Fibroblast of lung (primary cell): ENCODE measurements around the gene ANKRD30A. TPM values are rescaled to one million over a fixed set of nuclear protein-coding genes. Genes with fewer than 3 reads are reported as not detected.

Source experiments
- DNase-seq, 2 donors: peaks; one replicate each; pipeline versions ENCODE4 v3.0.0 to v3.0.0-alpha.2; 2010; ENCODE audit warnings: low read depth in 2 of 2
- H2AFZ ChIP-seq: 2 replicates; pipeline ENCODE4 v1.5.1; 2012; ENCODE audit warnings: low read length, control low read depth, inconsistent platforms
- H3K27ac ChIP-seq: 2 replicates; pipeline ENCODE4 v1.5.1; 2011; ENCODE audit warnings: low read length, control low read depth; ENCODE audit not compliant: insufficient read depth
- H3K27me3 ChIP-seq: 2 replicates; pipeline ENCODE4 v1.5.1; 2011; ENCODE audit warnings: mild to moderate bottlenecking, low read length; ENCODE audit not compliant: control insufficient read depth, insufficient read depth
- H3K36me3 ChIP-seq: 2 replicates; pipeline ENCODE4 v1.5.1; 2011; ENCODE audit warnings: low read length; ENCODE audit not compliant: control insufficient read depth, insufficient read depth
- H3K4me1 ChIP-seq: 2 replicates; pipeline ENCODE4 v1.5.1; 2011; ENCODE audit warnings: low read length; ENCODE audit not compliant: control insufficient read depth, insufficient read depth; ENCODE audit errors: extremely low read depth
- H3K4me2 ChIP-seq: 2 replicates; pipeline ENCODE4 v1.5.1; 2011; ENCODE audit warnings: low read length, control low read depth; ENCODE audit not compliant: insufficient read depth; ENCODE audit errors: extremely low read depth
- H3K4me3 ChIP-seq, 4 experiments: fragments of 200-600 bp in 1 of 4; sonication (generic) in 1 of 4; replicated peaks in 1 of 4; 2 replicates each; pipeline ENCODE4 v1.5.1; 2011 to 2016; ENCODE audit warnings: low read length in 4 of 4, low read depth in 3 of 4, mild to moderate bottlenecking in 3 of 4, control low read depth in 2 of 4, inconsistent platforms in 1 of 4, mixed read lengths in 1 of 4; ENCODE audit not compliant: insufficient read depth in 1 of 4; ENCODE audit errors: control extremely low read depth in 1 of 4
- H3K79me2 ChIP-seq: 2 replicates; pipeline ENCODE4 v1.5.1; 2012; ENCODE audit warnings: mild to moderate bottlenecking, low read length, inconsistent platforms; ENCODE audit not compliant: control insufficient read depth, insufficient read depth
- H3K9ac ChIP-seq: 2 replicates; pipeline ENCODE4 v1.5.1; 2011; ENCODE audit warnings: mild to moderate bottlenecking, low read length, control low read depth; ENCODE audit not compliant: insufficient read depth
- H3K9me3 ChIP-seq: 2 replicates; pipeline ENCODE4 v1.5.1; 2012; ENCODE audit warnings: low read depth, low read length; ENCODE audit not compliant: control insufficient read depth, insufficient read depth
- H4K20me1 ChIP-seq: 2 replicates; pipeline ENCODE4 v1.5.1; 2011; ENCODE audit warnings: low read length; ENCODE audit not compliant: control insufficient read depth, insufficient read depth; ENCODE audit errors: extremely low read depth
- EZH2 ChIP-seq: IDR thresholded peaks from 2 replicates; pipeline ENCODE4 v1.5.1; 2012; ENCODE audit warnings: low read length, control low read depth, mild to moderate bottlenecking; ENCODE audit errors: missing control alignments
- polyA plus RNA-seq, 2 donors: library from polyadenylated mRNA; depleted of rRNA in 1 of 2; stranded (reverse) in 1 of 2; unstranded in 1 of 2; fragments of >200 nt; gene quantifications; 2 replicates each; pipeline ENCODE4 v1.2.1, GENCODE V29; 2011 to 2012; ENCODE audit warnings: missing spikeins in 1 of 2
- total RNA-seq: library from RNA; depleted of rRNA; stranded (reverse); fragments of >200 nt; gene quantifications from 2 replicates; pipeline ENCODE4 v1.2.1, GENCODE V29; 2014
- TF ChIP-seq, protein P1 (sequence below), 2 donors: IDR thresholded peaks in 1 of 2; conservative IDR thresholded peaks in 1 of 2; 1 replicate in 1 of 2; 2 replicates in 1 of 2; pipeline ENCODE4 v1.5.1; 2011 to 2012; ENCODE audit warnings: low read length in 2 of 2, control low read depth in 1 of 2, inconsistent platforms in 1 of 2, low read depth in 1 of 2, mild to moderate bottlenecking in 1 of 2

Gene ANKRD30A
- total and polyA plus RNA-seq, 2 donors (not counting 1 experiment from before 2014, with no cell fraction given): not detected

DNA sequence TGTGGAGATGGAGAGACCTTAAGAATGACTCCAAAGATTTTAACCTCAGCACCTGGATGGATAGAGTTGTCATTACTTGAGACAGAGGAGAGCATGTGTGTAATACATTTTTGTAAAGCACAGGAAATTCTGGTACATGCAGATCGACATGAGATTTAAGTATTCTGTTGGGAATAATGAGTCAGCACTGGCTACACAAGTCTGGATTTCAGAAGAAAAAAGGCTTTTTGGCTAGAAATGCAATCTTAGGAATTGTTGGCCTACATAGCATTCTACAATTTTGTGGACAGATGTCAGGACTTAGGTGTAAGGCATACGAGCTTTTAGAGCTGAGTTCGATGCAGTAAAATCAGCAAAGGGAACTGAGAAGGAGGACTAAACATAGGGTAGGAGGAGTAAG lies 24.1 kb upstream of the ANKRD30A start:
- TF ChIP-seq, protein P1, sequence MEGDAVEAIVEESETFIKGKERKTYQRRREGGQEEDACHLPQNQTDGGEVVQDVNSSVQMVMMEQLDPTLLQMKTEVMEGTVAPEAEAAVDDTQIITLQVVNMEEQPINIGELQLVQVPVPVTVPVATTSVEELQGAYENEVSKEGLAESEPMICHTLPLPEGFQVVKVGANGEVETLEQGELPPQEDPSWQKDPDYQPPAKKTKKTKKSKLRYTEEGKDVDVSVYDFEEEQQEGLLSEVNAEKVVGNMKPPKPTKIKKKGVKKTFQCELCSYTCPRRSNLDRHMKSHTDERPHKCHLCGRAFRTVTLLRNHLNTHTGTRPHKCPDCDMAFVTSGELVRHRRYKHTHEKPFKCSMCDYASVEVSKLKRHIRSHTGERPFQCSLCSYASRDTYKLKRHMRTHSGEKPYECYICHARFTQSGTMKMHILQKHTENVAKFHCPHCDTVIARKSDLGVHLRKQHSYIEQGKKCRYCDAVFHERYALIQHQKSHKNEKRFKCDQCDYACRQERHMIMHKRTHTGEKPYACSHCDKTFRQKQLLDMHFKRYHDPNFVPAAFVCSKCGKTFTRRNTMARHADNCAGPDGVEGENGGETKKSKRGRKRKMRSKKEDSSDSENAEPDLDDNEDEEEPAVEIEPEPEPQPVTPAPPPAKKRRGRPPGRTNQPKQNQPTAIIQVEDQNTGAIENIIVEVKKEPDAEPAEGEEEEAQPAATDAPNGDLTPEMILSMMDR (conservative IDR thresholded peaks at IDR 0.05 in 1 of 2, IDR thresholded peaks at IDR 0.05 in 1 of 2; ENCODE audit: low read depth in 1 of 2, low read length in 2 of 2): no peak
- TF ChIP-seq EZH2: no peak

DNA sequence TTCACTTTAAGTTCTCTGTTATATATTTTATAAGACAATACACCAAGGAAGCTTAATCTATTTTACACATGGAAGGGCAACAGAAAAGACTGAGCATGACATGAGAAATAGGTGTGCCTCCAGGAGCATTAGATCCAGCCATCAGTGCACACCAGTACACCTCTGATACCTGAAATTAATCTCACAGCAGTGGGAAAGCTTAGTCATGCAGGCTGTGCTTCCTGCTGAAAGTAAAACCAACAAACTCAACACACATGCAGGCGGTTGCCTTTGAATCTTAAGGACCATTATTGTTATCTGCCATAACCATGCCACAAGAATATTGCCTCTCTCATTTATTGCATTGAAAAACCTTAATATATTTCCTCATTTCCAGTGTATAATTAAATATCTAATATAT lies 16.4 kb upstream of the ANKRD30A start:
- TF ChIP-seq, protein P1 (conservative IDR thresholded peaks at IDR 0.05 in 1 of 2, IDR thresholded peaks at IDR 0.05 in 1 of 2; ENCODE audit: low read depth in 1 of 2, low read length in 2 of 2): no peak
- TF ChIP-seq EZH2: no peak
- H3K4me1 ChIP-seq: no peaks in the 10 kb centered on the region

More for the DNA sequence above, 24.1 kb upstream of the ANKRD30A start:
- Histone ChIP-seq H3K27ac (no peak overlapping the region), H2AFZ (no peak overlapping the region), H3K4me1 (no peaks in the 10 kb centered on the region), H3K4me3 (no peak overlapping the region), H3K79me2 (no peaks in the 10 kb centered on the region), H3K4me2 (no peak overlapping the region), H3K36me3 (no peaks in the 10 kb centered on the region), H4K20me1 (no peaks in the 10 kb centered on the region), H3K27me3 (no peaks in the 10 kb centered on the region), H3K9ac (no peak overlapping the region), H3K9me3 (no peaks in the 10 kb centered on the region)
- DNase-seq: no peak

DNA sequence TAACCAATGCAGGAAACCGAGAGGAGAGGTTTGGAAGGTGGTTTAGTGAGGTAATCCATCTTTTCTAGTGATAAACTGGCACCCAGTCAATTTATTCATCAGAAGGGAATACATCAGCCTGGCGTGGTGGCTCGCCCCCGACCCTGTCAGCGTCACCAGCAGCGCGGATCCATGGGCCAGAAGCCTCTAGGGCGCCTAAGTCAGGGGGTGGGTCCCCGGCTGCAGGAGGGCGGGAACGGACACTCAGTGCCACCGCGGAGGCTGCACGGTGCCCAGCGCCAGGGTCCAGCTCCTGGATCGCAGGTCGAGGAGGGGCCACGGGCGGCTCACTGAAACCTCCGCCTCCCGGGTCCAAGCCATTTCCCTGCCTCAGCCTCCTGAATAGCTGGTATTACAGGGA lies 866 bp upstream of the ANKRD30A start:
- Histone ChIP-seq H3K27me3 (no peaks in the 10 kb centered on the region), H3K79me2 (no peaks in the 10 kb centered on the region), H4K20me1 (no peaks in the 10 kb centered on the region), H3K27ac (no peak overlapping the region), H3K9ac (no peak overlapping the region), H2AFZ (no peak overlapping the region), H3K9me3 (no peaks in the 10 kb centered on the region), H3K4me3 (no peak overlapping the region), H3K4me1 (no peaks in the 10 kb centered on the region), H3K36me3 (no peaks in the 10 kb centered on the region), H3K4me2 (no peak overlapping the region)
- no peak for DNase-seq
- TF ChIP-seq EZH2: no peak
- TF ChIP-seq, protein P1 (conservative IDR thresholded peaks at IDR 0.05 in 1 of 2, IDR thresholded peaks at IDR 0.05 in 1 of 2; ENCODE audit: low read depth in 1 of 2, low read length in 2 of 2): no peak

More for the DNA sequence above, 16.4 kb upstream of the ANKRD30A start:
- no peak overlapping the region for H3K4me3 ChIP-seq
- DNase-seq: no peak
- no peak overlapping the region for H2AFZ ChIP-seq
- no peaks in the 10 kb centered on the region for H3K79me2 ChIP-seq
- H3K9ac ChIP-seq: no peak overlapping the region
- H3K27me3 ChIP-seq: no peaks in the 10 kb centered on the region
- no peaks in the 10 kb centered on the region for H3K9me3 ChIP-seq
- H4K20me1 ChIP-seq: no peaks in the 10 kb centered on the region
- no peak overlapping the region for H3K4me2 ChIP-seq
- H3K36me3 ChIP-seq: no peaks in the 10 kb centered on the region
- no peak overlapping the region for H3K27ac ChIP-seq
